ENCODE measurements around the gene VPS25. TPM values are rescaled to one million over a fixed set of nuclear protein-coding genes. Genes with fewer than 3 reads are reported as not detected.

Gene VPS25
- total RNA-seq, 2 donors from 2014 or later, result 57.4 to 91.8 TPM

- Histone ChIP-seq H3K9me3 (no peaks in the 10 kb centered on the region), H3K4me1 (replicated peaks) (no peaks in the 10 kb centered on the region), H3K36me3 (no peaks in the 10 kb centered on the region), H3K4me3 (peak within 1 kb of the TSS; percentile 66 to 75), H3K27ac (peak within 1 kb of the TSS; percentile 85 to 88), H3K27me3 (replicated peaks; ENCODE audit: insufficient read depth) (no peaks in the 10 kb centered on the region)
- 26% methylated on average over 65 of the region's 66 CpGs for WGBS
- DNase-seq (ENCODE audit: low spot score), result peak; percentile 79
- peak in 1 of 4 experiments; percentile 29 for TF ChIP-seq CTCF (IDR thresholded peaks at IDR 0.05)
- TF ChIP-seq POLR2A (IDR thresholded peaks at IDR 0.05), result no peak
- peak; percentile 91 for TF ChIP-seq POLR2AphosphoS5 (IDR thresholded peaks at IDR 0.05)
- intact Hi-C loops (cut with DNase I), result no loop called here
These were observed 25.4 kb downstream of the VPS25 start, which contains the start of the genes CNTD1 and COA3 for GRCh38 chr17:42798383-42799380. Gene CNTD1 (plus strand): TSS chr17:42798861. CDS start chr17:42799068, 207 bp downstream. Gene COA3 (minus strand): TSS chr17:42798704. CDS start chr17:42798681, 23 bp downstream.

GRCh38 chr17:42803074-42803883 is 30.0 kb downstream of the VPS25 start:
- TF ChIP-seq POLR2AphosphoS5 (IDR thresholded peaks at IDR 0.05), result peak; percentile 42
- TF ChIP-seq POLR2A (IDR thresholded peaks at IDR 0.05), result no peak
- TF ChIP-seq CTCF (IDR thresholded peaks at IDR 0.05), result no peak
- Histone ChIP-seq H3K27me3 (replicated peaks; ENCODE audit: insufficient read depth) (no peaks in the 10 kb centered on the region), H3K4me1 (replicated peaks) (peaks cover 10% of the 10 kb centered on the region), H3K27ac (peak overlapping the region; percentile 84 to 93), H3K9me3 (no peaks in the 10 kb centered on the region), H3K4me3 (no peak overlapping the region), H3K36me3 (no peaks in the 10 kb centered on the region)
- intact Hi-C loops (cut with DNase I), result no loop called here
- 20% methylated on average over 2 of the region's 2 CpGs for WGBS
- DNase-seq (ENCODE audit: low spot score), result no peak

GRCh38 chr17:42804918-42805367 is 31.7 kb downstream of the VPS25 start:
- no peaks in the 10 kb centered on the region for H3K9me3 ChIP-seq
- peak; percentile 63 for DNase-seq (ENCODE audit: low spot score)
- H3K4me3 ChIP-seq, result no peak overlapping the region
- H3K27ac ChIP-seq, result peak overlapping the region; percentile 84 to 93
- H3K4me1 ChIP-seq (replicated peaks), result peaks cover 10% of the 10 kb centered on the region
- no peak for TF ChIP-seq CTCF (IDR thresholded peaks at IDR 0.05)
- peak; percentile 89 for TF ChIP-seq POLR2AphosphoS5 (IDR thresholded peaks at IDR 0.05)
- TF ChIP-seq POLR2A (IDR thresholded peaks at IDR 0.05), result no peak
- intact Hi-C loops (cut with DNase I), result no loop called here
- no peaks in the 10 kb centered on the region for H3K27me3 ChIP-seq (replicated peaks; ENCODE audit: insufficient read depth)
- 34% methylated on average over 1 of the region's 1 CpG for WGBS
- H3K36me3 ChIP-seq, result no peaks in the 10 kb centered on the region

- H3K27ac ChIP-seq, result peak overlapping the region; percentile 79 to 93
- intact Hi-C loops (cut with DNase I), result no loop called here
- no peak for DNase-seq (ENCODE audit: low spot score)
- 95% methylated on average over 1 of the region's 1 CpG for WGBS
- H3K36me3 ChIP-seq, result peaks cover 0 to 4% of the 10 kb centered on the region in 2 donors
- peaks cover 10% of the 10 kb centered on the region for H3K4me1 ChIP-seq (replicated peaks)
- TF ChIP-seq POLR2A (IDR thresholded peaks at IDR 0.05) (no peak), POLR2AphosphoS5 (IDR thresholded peaks at IDR 0.05) (no peak), CTCF (IDR thresholded peaks at IDR 0.05) (no peak)
- H3K9me3 ChIP-seq, result no peaks in the 10 kb centered on the region
- H3K27me3 ChIP-seq (replicated peaks; ENCODE audit: insufficient read depth), result no peaks in the 10 kb centered on the region
- no peak overlapping the region for H3K4me3 ChIP-seq
These were observed 33.0 kb downstream of the VPS25 start for GRCh38 chr17:42806249-42806648.
